HG03571 (cell line): ENCODE results near the gene IRF5.

ENCODE experiments used
- ATAC-seq: cut with Tn5 transposase; IDR thresholded peaks from one replicate; pipeline ENCODE4 v1.9.1; 2021; ENCODE audit not compliant: unreplicated experiment

IRF5 gene

DNA sequence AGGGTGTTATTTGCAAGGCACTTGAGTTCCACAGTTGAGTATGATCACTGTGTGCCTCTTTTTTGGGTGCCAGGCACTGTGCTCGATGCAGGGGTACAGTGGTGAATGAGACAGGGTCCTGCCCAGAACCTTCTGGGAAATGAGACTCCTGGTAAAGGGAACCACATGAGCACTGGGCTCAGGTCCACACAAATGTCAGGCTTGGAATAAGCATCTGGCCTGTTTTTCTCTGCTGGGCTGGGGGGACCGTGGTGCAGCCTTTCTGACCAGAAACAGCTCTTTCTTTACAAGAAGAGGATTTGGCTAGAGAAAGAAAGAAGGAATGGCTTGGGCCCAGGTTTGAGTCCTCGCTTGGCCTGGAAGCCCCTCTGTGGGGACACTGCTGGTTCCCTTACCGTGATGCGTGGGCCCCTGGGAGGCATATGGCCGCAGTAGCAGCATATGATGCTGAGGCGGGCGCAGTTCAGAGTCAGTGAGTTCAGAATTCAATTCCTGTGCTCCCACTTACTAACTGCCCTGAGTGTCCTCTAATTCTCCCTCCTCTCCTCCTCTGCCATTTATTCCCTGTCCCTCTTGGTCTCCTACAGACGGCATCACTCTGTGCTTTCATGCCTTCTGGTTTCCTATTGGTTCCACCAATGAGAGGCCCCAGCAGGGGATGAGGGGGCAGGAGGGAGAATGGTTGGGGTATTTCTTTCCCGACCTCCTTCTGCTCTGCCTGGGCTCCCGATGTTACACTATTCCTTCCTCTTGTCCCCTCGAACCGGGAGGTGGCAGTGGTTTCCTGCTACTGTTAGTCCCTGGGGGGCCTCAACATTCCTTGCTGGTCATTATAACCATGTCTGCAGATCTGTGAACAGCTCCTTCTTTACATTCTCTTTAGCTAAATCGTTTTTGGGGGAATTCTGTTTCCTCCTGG, 17.6 kb upstream of the IRF5 start:
- no peak for ATAC-seq

DNA sequence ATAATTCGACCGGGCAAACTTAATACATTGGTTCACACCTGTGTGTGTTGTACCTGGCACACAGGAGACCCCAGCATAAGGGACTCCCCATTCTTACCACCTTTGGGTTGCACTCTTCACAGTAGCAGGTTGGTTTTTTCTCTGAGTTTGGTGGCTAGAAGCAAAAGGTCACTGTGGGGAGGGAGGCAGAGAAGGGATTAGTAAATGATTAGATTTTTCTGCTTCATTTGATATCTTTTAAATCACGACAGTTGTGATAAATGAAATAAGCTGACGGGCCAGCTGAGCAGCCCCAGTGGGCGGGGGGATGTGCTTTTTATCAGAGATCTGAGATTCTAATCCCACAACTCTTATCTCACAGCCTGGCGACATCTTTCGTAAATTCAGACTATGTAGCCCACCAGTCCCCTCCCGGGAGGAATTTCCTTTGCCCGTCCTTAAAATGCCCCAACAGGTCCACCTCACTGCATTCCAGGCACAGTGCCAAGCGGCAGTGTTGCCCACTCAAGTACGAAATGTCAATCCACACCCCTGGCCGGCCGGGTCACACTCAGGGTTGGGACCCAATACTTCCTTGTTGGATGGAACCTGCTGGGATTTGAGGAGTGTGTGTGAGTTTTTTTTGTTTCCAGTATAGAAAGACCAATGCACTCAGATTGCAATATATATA, 16.7 kb upstream of the IRF5 start:
- ATAC-seq, result no peak

DNA sequence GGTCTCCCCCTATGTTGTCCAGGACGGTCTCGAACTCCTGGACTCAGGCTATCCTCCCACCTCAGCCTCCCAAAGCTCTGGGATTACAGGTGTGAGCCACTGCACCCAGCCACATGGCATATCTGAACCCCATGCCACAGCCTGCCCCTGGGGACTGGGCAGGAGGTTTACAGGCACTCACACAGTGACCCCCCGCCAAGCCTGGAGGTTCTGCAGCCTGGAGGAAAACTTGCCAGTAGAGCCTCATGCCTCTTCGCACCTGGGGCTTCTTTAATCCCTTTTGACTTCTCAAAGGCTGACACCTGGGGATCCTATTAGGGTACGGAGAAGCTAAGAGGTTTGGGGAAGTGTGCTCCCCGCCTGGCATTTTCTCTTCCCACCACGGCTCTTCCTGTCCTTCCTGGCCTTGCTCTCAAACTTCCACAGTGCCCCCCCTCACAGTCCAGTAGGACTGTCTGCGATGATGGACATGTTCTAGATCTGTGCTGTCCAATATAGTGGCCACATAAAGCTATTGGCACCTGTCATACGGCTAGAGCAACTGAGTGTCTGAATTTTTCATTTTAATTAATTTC, 15.8 kb upstream of the IRF5 start:
- no peak for ATAC-seq

DNA sequence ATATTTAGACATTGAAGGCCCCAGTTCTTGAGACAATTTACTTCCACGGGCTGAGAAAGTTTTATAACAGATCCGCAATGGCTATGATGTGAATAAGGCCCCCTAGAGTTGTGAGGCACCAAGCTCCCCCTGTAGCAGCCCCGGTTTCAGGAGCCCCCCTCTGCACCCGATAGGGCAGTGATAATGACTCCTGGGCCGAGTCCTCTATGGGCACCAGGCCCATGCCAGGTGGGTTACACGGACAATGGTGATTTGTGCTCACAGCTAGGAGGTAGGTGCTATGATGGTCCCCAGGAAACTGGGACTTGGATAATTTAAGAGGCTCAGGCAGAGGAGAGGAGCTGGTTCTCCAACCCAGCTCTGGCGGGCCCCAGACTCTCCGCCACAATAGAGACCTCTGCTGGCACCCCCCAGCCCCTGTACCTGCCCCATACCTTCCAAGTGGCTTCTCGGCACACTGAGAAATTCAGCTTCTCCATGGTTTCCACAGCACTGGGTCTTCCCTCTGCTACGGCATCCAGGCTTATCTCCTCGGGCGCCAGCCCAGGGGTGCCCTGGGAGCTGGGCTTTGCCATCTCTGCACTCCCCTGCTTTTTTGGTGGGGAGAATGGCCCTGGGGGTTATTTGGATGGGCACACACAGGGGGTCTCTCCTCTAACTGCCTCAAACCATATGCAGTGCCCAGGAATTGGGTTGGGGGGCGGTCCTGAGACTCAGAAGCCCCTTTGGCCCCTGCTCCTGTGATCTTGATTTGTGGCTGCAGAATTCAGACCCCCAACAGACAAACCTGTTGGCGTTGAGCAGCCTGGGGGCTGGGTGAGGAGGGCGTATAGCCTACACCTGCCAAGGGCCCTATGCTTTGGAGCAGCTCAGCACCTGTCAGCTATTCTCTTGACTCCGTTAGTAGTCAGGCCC, 15.0 kb upstream of the IRF5 start:
- no peak for ATAC-seq

DNA sequence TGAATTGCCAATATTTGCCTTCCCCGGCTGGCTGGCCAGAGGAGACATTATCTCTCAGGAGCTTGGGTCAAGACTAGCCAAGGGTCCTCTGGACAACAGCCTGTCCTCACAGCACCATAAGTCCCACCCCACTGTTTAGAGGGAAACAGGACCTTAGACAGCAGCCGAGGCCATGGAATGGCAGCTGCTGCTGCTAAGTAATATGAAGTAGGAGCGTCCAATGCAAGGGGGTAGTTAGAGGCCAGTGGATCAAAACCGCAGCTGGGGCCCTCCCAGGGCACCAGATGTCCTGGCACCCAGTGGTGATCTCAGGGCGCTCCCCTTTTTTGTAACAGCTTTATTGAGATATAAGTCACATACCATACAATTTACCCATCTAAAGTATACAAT, 14.3 kb upstream of the IRF5 start:
- ATAC-seq, result no peak

DNA sequence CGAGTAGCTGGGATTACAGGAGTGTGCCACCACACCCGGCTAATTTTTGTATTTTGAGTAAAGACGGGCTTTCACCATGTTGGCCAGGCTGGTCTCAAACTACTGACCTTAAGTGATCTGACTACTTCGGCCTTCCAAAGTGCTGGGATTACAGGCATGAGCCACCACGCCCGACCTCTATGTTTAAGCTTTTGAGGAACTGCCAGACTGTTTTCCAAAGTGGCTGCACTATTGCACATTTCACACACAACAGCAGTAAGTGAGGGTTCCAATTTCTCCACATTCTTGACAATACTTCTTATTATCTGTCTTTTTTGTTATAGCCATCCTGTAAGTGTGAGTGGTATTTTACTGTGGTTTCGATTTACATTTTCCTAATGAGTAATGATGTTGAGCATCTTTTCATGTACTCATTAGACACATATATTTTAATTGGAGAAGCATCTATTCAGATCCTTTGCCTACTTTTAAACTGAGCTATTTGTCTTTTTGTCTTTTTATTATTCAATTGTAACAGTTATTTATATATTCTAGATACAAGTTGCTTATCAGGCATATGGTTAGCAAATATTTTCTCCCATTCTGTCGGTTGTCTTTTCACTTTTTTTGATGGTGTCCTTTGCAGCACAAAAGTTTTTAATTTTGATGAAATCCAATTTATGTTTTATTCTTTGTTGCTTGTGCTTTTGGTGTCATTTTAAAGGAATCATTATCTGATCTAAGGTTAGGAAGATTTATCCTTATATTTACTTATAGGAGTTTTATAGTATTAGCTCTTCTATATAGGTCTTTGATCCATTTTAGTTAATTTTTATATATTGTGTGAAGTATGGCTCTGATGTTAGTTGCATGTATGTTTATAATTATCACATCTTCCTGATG, 12.8 kb upstream of the IRF5 start:
- no peak for ATAC-seq

DNA sequence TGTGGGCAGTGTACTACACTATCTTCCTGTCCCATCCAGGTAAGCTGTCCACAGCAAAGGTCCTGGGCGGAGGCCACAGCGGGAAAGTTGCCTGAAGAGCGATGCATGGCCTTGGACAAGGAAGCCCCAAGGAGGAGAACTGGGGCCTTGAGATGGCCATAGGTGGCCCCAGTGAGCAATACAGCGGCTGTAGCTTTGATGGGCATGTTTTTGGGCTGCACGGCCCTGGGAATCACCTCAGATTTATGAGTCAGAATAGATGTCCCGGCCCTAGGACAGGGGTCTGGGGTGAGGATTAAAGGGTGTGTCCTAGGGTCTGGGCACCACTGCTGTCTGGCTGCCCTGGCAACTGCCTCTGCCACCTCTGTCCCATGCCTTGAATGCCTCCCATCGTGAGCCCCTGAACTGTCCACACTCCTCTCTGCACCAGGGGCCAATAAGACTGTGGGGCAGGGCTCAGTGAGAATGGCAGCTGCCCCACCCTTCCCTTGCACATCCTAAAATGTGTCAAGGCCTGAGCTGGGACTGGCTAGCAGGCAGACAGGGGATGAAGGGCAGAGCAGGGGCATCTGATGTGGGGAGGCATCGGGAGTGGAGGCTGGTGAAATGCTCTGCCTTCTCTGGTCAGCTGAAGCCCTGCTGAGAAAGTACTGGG, 9.4 kb upstream of the IRF5 start:
- no peak for ATAC-seq

DNA sequence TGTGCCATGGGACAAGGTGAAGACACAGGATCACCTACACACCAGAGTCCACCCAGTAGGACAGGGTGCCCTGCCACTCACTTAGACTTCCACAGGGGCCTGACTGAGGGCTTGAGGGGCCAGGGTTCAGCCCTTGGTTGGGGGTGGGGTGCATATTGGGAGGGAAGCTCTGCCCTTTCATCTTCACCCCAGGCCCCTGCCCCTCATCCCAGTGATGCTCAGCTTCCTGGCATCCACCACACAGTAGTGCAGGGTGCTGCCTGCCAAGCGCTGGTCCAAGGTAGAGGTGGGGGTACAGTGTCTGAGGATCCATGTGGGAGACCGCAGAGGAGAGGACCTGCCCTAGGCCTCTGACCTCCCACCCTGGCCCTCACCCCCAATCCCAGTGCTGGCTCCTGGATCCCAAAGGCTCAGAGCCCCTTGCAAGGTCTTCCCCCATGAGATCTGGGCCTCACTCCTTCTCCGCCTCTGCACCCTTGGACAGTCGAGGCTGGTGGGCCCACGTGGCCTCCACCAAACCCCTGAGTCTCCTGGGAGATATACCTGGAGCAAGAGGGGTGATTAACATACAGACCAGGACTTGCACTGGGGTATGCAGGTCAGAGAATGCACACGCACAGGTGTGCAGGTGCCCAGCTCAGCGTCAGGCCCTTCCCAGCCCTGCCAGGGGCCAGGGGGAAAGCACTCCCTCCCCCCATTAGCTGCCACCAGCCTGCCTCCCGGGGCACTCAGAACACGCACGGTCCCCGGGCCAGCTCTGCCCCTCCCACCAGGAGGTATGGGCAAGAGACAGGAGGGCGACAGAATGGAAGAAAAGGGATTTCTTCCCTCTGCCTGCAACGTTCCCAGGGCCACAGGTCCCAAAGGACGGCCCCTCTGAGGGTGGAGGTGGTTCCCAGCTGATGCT, 8.6 kb upstream of the IRF5 start:
- ATAC-seq, result no peak

DNA sequence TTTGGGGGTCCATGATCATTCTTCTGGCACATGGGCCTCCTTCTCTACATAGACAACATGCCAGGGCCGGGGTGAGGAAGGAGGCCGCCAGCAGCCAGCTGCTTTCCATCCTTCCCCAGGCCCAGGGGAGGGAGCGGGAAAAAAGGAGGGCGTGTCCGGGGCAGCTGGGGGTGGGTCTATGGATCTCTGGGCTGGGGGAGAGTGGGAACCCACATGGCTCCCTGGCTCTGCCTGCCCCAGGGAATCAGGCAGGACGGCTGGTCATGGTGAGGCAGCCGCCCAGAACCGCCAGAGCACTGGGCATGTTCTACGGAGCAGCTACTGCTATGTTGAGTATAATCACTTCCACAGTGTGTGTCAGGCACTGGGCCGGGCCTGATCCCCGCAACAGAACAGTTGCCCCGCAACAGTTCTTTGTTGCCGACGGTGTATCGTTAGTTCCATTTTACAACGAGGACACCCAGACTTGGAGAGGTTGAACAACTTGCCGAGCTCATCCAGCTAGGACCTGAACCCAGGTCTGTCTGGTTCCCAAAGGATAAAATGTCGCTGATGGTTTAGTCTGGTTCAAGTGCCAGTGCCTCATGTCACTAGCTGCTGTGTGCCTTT, 6.4 kb upstream of the IRF5 start:
- no peak for ATAC-seq

DNA sequence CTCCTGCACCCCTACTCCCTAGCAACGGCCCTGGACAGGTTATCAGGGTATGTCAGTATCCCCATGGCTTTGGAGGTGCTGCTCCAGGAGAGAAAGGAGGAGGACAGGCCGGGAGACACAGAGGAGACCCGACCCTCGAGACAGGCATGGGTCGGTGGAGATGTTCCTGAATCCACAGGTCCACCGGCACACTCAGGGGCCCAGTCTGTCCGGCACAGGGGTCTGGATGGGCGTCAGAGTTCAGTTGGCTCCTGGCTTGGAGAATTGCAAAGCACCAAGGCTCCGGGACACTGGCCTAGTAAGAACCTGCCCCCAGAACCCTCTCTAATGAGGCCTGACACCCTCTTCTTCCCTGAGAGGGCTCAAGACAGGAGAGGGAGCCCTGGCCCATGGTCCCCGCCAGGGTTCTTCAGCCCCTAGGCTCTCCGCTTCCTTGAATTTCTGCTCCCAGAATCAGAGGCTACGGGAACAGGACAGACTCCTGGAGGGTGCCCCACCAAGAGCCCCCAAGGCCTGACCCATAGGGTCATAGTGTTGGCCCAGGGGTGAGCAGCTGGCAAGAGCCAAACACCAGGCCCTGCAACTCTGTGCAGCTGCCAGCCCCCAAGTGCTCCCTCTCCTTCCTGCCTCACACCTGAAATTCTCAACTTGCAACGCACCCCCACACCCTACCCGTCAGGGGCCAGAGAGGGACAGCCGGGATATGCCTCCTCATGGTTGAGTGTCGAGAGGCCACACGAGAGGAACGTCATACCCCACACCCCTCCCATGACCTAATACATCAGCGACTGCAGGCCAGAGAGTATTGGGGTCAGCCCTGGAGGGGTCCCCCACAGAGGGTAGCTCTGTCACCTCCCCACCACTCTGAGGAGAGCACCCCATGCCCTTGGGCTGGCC, 5.5 kb upstream of the IRF5 start:
- no peak for ATAC-seq

DNA sequence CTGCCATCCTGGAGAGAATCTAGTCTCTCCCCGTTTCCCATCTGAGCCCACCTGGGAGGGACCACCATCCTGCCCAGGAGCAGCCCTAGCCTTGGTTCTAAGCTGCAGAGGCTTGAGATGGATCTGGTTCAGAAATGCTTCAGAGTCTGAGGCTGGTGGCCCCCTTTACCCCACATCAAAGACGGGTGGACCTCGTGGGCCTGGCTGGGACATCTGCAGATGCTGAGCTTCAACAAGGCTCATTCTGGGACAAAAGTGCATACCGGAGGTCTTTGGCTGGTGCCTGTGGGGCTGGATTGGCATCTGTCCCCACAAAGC, 4.9 kb upstream of the IRF5 start:
- ATAC-seq, result no peak

DNA sequence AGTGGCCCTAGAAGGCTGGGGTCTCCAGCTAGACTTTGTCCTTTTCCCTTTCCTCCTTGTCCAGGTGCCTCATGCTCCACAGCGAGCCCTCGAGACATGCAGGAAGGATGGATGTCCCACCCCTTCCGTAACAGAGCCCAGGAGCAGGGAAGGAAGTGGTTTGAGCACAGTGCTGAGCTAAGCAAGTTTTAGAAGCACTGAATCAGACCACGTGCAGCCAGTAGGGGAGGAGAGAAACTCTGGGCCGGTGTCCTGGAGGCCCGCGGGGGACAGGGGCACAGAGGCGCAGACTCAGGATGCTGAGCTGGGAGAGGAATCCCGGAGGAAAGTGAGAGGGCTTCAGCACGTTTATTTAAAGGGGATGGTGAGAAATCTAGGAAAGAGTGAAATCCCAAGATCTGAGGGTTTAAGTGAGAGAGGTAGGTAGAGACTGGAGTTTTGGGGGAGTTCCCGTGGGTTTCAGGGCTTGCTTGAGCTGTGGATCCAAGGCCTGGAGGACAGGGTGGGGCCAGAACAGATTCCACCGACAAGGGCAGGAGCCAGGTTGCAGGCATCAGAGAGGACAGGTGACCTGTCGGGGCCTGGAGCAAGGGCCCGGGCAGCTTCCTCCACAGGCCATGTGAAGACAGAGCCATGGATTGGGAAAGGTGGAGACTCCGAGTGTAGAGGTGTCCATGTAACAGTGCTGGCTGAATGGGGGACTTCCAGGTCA, 4.4 kb upstream of the IRF5 start:
- peak; percentile 29 for ATAC-seq

DNA sequence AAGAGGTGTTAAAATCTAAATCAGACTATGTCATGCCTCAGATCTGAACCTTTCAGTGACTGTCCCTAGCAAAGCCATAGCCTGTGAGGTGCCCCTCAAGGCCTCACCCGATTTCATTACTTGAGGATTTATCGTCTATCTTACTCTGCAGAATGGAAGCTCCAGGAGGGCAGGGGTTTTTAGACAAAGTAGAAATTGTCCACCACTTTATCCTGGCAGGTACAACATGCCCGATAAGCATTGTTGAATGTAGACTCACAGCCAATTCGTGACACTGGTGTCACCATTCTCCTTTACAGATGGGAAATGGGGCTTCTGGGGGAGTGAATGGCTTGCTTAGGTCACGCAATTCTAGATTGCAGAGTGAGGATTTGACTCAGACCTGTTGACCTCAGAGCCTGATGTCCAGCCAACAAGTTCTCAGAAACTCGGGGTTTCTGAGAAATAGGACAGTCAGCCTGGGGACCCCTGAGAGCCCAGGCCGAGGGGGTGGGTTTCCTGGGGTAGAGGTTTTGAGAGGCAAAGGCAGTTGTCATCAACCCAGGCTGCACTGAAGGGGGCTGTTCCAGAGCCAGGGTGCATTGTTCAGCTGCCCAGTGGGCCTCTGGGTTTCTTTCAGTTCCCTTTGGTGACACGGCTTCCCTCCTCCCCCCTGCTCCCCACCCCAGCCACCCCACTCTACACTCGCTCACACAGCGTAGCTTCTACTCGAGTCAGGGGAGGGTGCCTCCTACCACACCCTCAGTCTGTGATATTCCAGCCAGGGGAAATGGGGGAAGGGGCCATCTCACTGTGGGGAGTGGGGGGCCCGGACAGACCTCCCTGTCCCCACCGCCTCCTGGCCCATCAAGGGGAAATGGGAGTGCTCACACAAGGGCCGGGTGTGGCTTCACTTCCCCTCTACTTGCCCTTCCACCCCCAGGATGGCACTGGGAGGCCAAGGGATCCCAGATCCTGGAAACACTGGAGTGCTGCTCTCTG, 3.1 kb upstream of the IRF5 start:
- peak; percentile 30 for ATAC-seq

DNA sequence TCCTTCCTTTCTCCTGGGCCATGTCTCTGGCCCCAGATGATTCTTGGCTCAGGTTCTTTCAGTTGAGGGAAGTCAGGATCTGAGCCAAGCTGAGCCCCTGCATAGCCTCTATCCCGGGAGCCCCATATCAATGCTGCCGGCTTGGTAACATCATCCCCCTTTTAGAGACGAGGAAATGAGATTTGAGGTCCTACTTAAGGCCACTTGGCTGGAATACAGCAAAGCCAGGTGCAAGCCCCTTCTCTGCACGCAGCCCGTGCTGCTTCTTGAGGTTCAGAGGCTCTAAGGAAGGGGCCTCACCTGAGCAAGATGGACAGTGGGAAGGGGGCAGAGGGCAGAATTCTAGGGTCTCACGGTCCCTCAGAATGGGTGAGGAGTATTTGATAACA, 2.4 kb upstream of the IRF5 start:
- ATAC-seq, result no peak

DNA sequence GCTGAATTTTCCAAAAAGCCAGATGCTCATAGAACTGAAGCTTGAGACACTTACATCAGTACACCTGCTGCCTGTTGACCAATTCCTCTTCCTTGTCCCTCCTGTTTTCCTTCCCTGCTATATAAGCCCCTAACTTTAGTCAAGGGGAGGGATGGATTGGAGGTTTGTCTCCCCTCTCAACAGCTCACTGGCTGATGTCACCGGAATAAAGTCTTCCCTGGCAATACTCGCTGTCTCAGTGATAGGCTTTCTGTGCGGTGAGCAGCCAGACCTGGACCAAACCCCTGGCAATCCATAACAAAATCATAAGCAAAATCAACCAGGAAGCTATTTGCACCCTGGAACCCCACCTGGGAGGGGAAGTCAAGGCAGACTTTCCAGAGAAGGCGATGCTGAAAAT, 929 bp upstream of the IRF5 start:
- no peak for ATAC-seq

DNA sequence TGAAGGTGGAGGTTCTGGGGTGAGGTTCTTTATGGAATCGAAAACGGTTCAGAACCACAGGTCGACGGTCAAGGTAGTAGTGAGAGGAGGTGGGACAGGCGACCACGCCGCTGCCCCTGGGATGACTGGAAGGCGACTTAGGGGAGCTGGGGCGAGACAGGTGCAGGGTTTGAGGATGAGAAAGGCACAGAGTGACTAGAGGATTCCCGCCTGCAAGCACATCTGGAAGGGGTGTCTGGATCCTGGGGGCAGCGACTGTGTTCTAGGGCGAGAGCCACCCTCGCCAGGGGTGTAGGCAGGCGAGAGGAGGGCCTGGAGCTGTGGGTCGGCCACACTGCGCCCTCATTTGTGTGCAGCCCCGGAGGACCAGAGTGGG, 468 bp upstream of the IRF5 start:
- no peak for ATAC-seq
